Sciatic nerve (tissue), 2 donors: ENCODE results near the gene COX20. TPM values are rescaled to one million over a fixed set of nuclear protein-coding genes. Genes with fewer than 3 reads are reported as not detected.

Source experiments
- ATAC-seq: fragments of 200-7000 bp; cut with Tn5 transposase; one replicate; pipeline ENCODE4 v1.9.1; 2020; ENCODE audit warnings: mild to moderate bottlenecking, moderate library complexity
- DNase-seq: peaks from one replicate; pipeline ENCODE4 v3.0.0-alpha.2; 2020; ENCODE audit warnings: low spot score
- intact Hi-C: fragments of 100-400 bp; cut with DNase I; formaldehyde crosslinking; loops from one replicate; pipeline ENCODE4 v1.14.2; 2022
- total RNA-seq: library from RNA; stranded (reverse); fragmentation: NEBNext Ultra II Directional; extraction: Animal tissue kit (Norgen Biotek cat#: 25700); gene quantifications from one replicate; pipeline ENCODE4 v1.2.1, GENCODE V29; 2021
- donor health status: DM: no; HTN: no; CAD: no.
- donor health status: DM: no; HTN: no; CAD: no.

COX20 gene
- total RNA-seq, 1 donor from 2014 or later: 23.7 TPM

DNA sequence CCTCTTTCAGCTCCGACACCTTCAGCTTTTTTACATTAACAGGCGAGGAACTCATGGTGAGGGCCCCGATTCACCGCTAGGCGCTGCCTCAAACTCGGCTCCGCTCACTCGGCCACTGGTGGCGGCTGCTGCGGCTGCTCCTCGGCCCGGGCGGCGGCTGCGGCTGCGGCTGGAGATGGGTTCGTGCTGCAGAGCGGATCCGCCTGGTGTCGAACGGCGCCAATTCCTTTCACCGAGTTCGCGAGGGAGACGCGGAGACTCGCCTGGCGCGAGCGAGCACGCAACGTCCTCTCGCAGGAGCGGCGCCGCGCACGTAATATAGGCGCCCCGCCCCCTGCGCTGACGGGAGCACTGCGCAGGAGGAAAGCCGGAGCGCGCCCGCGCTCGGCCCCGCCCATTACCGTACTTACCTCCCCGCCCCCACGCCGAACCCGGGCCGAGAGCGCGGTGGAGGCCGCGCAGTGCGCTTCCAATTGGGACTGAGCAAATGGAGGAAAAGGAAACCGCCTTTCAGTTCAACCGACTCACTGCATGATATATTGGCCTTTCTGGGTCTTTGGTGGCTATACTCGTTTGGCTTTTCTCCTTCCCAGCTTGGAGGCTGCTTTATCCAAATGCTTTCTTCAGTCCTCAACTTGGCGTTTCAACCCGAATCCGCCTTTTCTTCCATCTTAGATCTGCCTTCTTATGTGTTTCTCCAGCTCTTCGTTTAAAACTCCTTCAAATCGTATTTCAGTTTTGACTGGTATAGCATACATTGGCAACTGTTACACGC lies 29.0 kb downstream of the COX20 start, which contains the start of gene HNRNPU:
Gene HNRNPU, minus strand, starts transcription at position 291 of the 775 bp plus-strand sequence. Its CDS starts 236 bp downstream, at position 55.
- peak; percentile 98 for ATAC-seq
- peak; percentile 98 for DNase-seq
- intact Hi-C loops: loop anchor here (5.0 kb wide), 1 partner anchor 108 kb away; no protein-coding TSS in a partner anchor

DNA sequence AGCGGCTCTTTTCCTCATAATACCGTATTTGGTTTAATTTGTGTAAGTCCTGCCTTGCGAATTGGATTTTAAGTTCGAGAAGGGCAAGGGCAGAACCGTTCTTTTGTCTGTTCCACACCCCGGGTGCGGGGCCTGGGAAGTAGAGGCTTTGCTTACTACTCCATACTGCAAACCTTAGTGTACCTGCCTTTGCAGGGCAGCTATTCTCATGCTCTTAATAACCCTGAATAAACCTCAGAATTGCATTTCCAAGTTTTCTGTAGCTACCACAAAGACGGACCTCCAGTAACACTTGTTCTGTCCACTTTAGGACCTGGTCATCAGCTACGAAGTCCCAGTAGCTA lies 29.5 kb downstream of the COX20 start:
- DNase-seq (no peak), ATAC-seq (no peak)
- intact Hi-C loops: no loop called here

DNA sequence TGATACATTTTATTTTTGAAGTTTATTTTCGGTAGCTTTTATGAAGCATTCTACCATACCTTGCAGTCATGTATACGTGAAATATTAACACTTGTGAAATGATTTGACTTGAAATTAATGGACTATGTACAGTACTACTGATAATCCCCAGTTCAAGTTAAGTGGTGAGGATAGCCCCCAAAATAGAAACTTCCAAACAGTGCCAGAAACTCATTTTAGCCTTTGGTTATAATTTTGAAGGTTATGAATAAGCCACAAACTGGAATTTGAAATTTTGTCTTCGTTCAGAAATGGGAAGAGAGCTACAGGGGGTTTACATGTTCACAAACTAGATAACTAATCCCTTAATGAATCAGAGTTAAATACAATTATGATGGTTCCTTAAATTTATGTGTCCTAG lies 30.4 kb downstream of the COX20 start:
- no peak for ATAC-seq
- DNase-seq: no peak
- intact Hi-C loops: no loop called here

DNA sequence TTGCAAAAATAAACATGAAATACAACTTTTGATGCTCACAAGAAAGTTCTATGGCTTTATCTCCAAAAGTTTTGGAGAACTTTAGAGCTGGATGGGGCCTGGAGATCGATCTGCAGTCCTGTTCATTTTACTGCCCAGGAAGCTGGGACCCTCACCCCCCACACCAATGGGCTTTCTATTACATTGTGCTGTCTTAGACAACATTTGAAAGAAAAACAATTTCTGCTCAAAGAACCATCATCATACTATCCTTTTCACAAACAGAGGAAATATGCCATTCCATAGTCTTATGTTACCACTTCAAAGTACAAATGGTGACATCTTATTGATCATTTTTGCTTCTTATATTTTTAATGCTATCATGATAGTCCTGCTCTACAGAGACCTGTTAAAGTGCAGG lies 30.9 kb downstream of the COX20 start:
- ATAC-seq (no peak), DNase-seq (no peak)
- intact Hi-C loops: no loop called here

DNA sequence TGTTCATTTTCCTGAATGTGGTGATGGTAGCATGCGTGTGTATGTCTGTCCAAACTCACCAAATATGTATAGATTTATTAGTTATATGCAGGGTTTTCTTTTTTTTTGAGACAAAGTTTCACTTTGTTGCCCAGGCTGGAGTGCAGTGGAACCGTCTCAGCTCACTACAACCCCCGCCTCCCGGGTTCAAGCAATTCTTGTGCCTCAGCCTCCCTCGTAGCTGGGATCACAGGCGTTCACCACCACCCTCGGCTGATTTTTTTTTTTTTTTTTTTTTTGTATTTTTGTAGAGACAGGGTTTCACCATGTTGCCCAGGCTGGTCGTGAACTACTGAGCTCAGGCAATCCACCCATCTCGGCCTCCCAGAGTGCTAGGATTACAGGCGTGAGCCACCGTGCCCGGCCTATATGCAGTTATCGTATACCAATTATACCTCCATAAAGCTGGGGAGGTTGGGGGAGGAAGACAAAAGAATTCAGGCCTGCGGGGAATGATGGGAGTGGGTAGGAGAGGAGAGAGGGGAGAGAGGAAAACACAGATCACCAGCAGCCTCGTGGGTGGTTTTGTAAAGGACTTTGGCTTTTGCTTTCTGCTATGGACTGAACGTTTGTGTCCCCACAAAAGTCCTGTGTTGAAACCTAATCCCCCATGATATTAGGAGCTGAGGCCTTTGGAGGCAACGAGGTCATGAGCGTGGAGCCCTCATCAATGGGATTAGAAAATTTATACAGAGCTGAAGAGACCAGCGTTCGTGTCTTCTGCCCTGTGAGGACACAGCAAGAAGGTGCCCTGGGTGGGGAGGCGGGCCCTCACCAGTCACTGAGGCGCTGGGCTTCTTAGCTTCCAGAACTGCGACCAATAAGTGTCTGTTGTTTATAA lies 33.3 kb downstream of the COX20 start:
- intact Hi-C loops: no loop called here
- no peak for DNase-seq
- ATAC-seq: no peak

DNA sequence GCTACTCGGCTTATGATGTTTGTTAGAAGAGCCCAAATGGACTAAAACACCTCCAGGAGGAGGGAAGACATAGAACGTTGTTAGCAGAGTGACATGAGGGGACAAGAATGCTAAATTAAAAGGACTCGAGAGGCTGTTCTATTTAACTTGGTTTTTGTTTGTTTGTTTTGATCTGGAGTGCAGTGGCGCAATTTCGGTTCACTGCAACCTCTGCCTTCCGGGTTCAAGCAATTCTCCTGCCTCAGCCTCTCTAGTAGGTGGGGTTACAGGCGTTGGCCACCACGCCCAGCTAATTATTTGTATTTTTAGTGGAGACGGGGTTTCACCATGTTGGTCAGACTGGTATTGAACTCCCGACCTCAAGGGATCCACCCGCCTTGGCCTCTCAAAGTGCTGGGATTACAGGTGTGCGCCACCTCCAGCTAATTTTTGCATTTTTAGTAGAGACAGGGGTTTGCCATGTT lies 33.9 kb downstream of the COX20 start:
- no peak for ATAC-seq
- DNase-seq: no peak
- intact Hi-C loops: no loop called here

DNA sequence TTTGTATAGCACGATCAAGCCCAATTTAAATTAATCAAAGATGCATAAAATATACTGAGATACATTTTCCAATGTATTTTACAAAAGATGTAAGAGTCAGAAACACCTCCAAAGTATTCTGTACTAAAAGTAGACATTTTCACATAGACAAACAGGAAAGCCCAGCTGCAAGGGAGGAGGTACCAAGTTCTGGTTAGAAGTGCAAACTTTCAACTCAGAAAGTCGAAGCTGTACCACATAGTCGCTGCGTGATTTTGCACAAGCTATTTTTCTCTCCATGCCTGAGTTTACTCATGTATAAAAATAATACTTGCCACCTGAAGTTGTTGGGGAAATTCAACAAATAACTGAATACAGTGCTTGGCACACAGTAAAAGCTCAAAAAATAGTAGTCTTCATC lies 34.5 kb downstream of the COX20 start:
- DNase-seq: no peak
- intact Hi-C loops: no loop called here
- ATAC-seq: no peak

DNA sequence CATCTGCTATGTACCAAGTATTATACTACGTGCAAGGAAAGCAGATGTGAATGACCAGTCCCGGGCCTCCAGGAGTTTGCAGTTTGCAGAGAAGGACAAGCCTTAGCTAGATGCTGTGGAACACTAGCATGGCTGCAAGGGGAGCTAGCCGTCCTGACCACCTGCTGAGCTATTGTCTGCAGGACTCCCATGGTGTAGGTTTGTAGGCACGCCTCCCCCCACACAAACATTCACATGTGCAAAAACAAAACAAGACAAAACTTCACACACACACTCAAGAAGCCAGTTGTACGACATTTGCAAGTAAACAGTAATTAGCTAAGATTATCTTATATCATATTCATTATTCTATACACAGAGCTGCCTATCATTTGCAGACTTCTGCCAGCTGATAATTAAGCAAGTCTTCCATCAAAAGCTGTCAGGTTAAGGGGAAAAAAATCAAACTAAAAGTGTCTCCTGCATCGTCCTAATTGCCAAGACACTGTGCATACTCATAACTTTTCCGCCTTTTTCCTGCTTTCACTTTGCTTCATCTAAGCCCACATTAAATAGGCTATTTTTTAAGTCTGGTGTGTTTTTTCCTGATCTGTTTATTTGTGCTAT lies 39.6 kb downstream of the COX20 start:
- ATAC-seq (no peak), DNase-seq (no peak)
- intact Hi-C loops: no loop called here

DNA sequence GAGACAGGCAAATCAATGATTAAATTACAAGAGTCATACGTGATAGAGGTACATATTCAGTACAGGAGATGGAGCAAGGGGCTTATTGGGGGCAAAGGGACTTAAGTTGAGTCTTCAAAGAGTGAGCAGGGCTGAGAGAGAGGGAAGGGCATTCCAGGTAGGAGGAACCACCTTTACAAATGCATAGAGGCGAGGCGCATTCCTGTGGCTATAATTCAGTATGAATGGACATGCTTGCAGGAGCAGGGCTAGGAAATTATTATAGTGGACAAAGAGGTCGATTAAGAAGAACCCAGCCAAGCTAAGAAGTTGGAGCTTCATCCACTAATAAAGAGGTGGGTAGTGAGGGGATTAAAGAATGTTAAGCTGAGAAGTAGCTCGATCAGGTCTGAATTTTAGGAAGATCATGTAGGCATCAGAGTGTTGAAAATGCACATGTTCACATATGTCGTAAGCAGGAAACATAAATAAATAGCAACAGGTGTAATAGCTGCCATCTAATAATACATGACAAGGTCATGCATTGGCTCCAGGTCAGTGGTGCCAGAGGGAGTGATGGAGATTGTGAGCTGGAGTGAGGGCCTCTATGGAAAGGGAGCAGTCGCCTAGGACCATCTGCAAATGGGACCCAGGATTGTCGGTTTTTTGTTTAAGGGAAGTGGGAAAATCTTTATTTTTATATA lies 40.9 kb downstream of the COX20 start:
- DNase-seq (no peak), ATAC-seq (no peak)
- intact Hi-C loops: no loop called here

DNA sequence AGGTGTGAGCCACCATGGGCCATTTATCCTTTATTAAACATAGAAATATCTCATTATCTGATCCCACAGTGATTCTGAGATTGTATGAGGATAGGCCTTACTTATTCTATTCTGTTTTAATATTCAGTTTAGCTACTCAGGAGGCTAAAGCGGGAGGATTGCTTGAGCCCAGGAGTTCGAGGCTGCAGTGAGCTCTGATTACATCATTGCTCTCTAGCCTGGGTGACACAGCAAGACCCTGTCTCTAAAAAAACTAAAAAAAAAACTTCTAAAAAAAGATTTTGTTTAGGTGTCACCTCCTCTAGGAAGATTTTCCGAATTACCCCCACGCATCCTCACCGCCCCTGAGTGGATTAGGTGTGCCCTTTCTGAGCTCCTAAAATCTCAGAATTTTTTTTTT lies 43.2 kb downstream of the COX20 start:
- no peak for DNase-seq
- no peak for ATAC-seq
- intact Hi-C loops: no loop called here

DNA sequence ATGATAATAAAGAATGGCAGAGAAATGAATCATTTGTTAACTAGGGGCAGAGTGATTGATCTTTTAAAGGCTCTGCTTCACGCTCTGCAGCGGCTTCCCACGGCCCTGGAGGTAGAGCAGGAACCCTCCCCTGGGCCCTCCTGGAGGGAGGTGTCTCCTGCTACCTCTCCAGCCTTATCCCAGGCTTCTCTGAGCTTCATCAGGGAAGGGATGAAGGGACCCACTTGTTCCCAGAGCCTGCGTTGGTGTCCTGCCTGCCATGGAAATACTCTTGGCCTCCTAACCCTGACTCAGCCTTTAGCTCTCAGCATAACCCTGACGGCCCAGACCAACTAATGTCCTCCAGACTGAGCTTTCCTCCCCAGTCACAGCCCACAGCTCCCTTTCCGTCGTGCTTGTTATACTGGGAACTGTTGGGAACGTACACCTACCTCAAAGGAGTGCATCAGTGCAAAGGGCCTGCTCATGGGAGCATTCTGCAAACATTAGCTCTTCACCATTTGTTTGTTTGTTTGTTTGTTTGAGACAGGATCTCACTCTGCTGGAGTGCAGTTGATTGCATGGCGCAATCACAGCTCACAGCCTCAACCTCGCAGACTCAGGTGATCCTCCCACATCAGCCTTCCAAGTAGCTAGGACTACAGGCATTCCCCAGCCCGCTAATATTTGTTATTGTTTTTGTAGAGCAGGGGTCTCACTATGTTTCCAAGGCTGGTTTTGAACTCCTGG lies 46.3 kb downstream of the COX20 start:
- ATAC-seq (no peak), DNase-seq (no peak)
- intact Hi-C loops: no loop called here

DNA sequence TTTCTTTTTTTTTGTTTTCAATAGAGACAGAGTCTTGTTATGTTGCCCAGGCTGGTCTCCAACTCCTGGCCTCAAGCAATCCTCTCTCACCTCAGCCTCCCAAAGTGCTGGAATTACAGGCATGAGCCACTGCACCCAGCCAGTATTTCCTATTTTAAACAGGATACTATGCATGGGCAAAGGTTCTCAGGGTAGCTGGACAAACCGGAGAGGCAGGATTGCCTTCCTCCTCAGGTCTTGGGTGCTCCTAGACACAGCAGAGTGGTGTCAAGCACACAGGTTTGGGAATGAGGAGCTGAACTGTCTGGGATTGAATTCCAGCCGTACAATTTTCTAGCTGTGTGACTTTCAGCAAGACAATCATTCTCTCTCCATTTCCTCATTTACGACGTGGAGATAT lies 51.8 kb downstream of the COX20 start:
- DNase-seq (no peak), ATAC-seq (no peak)
- intact Hi-C loops: no loop called here

DNA sequence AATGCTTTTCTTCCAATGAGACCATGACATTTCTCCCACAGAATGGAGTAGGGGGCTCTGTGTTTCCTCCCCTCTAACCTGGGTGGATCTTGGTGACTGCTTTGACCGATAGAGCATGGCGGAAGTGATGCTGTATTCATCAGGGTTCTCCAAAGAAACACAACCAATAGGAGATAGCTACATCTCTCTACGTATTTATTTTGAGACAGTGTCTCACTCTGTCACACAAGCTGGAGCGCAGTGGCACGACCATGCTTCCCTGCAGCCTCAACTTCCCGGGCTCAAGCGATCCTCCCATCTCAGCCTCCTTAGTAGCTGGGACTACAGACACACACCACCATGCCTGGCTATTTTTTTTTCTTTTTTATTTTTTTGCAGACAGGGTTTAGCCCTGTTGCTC lies 58.4 kb downstream of the COX20 start:
- no peak for ATAC-seq
- intact Hi-C loops: no loop called here
- DNase-seq: no peak

Other genes with a start within 250 kb of the COX20 start
- gene DESI2, start 182.5 kb upstream of the COX20 start, total RNA-seq: 19.3 TPM
- 318 TPM for gene HNRNPU, start 28.9 kb downstream of the COX20 start, total RNA-seq